ENCODE results near the gene AKT1.

AKT1 gene

GRCh38 chr14:104774453-104775072 lies 21.0 kb downstream of the AKT1 start:
- POLR2A ChIA-PET, result no interaction called here
- no peak for DNase-seq (ENCODE audit: extremely low spot score)
- TF ChIP-seq CTCF (IDR thresholded peaks at IDR 0.05; ENCODE audit: control extremely low read depth, extremely low read depth, low read depth, missing control alignments), result no peak
- CTCF ChIA-PET, result interaction anchor here (1.0 kb wide), 1 partner anchor 240 kb away, joined by 3 read pairs; no protein-coding TSS in a partner anchor

GRCh38 chr14:104773505-104774452 lies 21.8 kb downstream of the AKT1 start:
- DNase-seq (ENCODE audit: extremely low spot score), result no peak
- POLR2A ChIA-PET, result interaction anchor here (0.6 kb wide), 1 partner anchor 9 kb away, joined by 4 read pairs; no protein-coding TSS in a partner anchor
- CTCF ChIA-PET, result no interaction called here
- no peak for TF ChIP-seq CTCF (IDR thresholded peaks at IDR 0.05; ENCODE audit: control extremely low read depth, extremely low read depth, low read depth, missing control alignments)

- ChIA-PET CTCF (interaction anchor here (1.0 kb wide), 1 partner anchor 15 kb away, joined by 4 read pairs; no protein-coding TSS in a partner anchor), POLR2A (interaction anchor here (0.6 kb wide), 1 partner anchor 8 kb away, joined by 4 read pairs; no protein-coding TSS in a partner anchor)
- no peak for TF ChIP-seq CTCF (IDR thresholded peaks at IDR 0.05; ENCODE audit: control extremely low read depth, extremely low read depth, low read depth, missing control alignments)
- DNase-seq (ENCODE audit: extremely low spot score), result no peak
Observed at GRCh38 chr14:104772707-104773504, 22.6 kb downstream of the AKT1 start.

- ChIA-PET CTCF (interaction anchor here (1.0 kb wide), 1 partner anchor 16 kb away, joined by 4 read pairs; no protein-coding TSS in a partner anchor), POLR2A (no interaction called here)
- TF ChIP-seq CTCF (IDR thresholded peaks at IDR 0.05; ENCODE audit: control extremely low read depth, extremely low read depth, low read depth, missing control alignments), result no peak
- DNase-seq (ENCODE audit: extremely low spot score), result no peak
Observed at GRCh38 chr14:104771918-104772706, 23.4 kb downstream of the AKT1 start.

GRCh38 chr14:104771374-104771773 lies 24.2 kb downstream of the AKT1 start:
- no peak for TF ChIP-seq CTCF (IDR thresholded peaks at IDR 0.05; ENCODE audit: control extremely low read depth, extremely low read depth, low read depth, missing control alignments)
- DNase-seq (ENCODE audit: extremely low spot score), result no peak
- POLR2A ChIA-PET, result no interaction called here
- CTCF ChIA-PET, result interaction anchor here (1.3 to 7.7 kb wide), 4 partner anchors 17 to 55 kb away, joined by 3 to 136 read pairs (median 33); partner anchors contain the start of gene SIVA1

All from GM10248 (cell line).